GM12891 (cell line): ENCODE results near the gene ADRB1.
A peak's percentile ranks its signal among the peaks of the same experiment; 100 is the strongest.

Experiments used
- PAX5 ChIP-seq: IDR thresholded peaks from 2 replicates; pipeline ENCODE4 v1.6.1; 2011; ENCODE audit warnings: low read length, moderate library complexity, mild to moderate bottlenecking; ENCODE audit not compliant: insufficient read depth, severe bottlenecking
- POLR2A ChIP-seq: IDR thresholded peaks from 2 replicates; pipeline ENCODE4 v1.6.1; 2011; ENCODE audit warnings: low read depth, low read length, control low read depth
- POLR2AphosphoS5 ChIP-seq: IDR thresholded peaks from 2 replicates; pipeline ENCODE4 v1.6.1; 2011; ENCODE audit warnings: low read depth, low read length, control low read depth
- POU2F2 ChIP-seq: IDR thresholded peaks from 2 replicates; pipeline ENCODE4 v1.6.1; 2011; ENCODE audit warnings: low read depth, mild to moderate bottlenecking, control low read depth, low read length, moderate library complexity
- SPI1 ChIP-seq: IDR thresholded peaks from 2 replicates; pipeline ENCODE4 v1.6.1; 2011; ENCODE audit warnings: low read depth, low read length, control low read depth
- TAF1 ChIP-seq: IDR thresholded peaks from 2 replicates; pipeline ENCODE4 v1.6.1; 2011; ENCODE audit warnings: low read depth, low read length, control low read depth

GRCh38 chr10:114094795-114095194 is 51.1 kb downstream of the ADRB1 start:
- TF ChIP-seq POLR2A (no peak), POLR2AphosphoS5 (no peak), TAF1 (no peak), SPI1 (no peak), POU2F2 (peak; percentile 57; the same call in 1 of the 2 replicates), PAX5 (no peak)
